Mucosa of gallbladder (tissue), 1 donor: ENCODE measurements around the gene ASCC3. TPM values are rescaled to one million over a fixed set of nuclear protein-coding genes. Genes with fewer than 3 reads are reported as not detected.
"Not testable (repeated sequence)": the region's sequence is repeated elsewhere in the genome, so short reads cannot be mapped to it uniquely, and the experiment has no call there.

ENCODE experiments used
- DNase-seq: peaks from one replicate; pipeline ENCODE4 v3.0.0-alpha.2; 2020; ENCODE audit warnings: low spot score
- total RNA-seq: library from RNA; stranded (reverse); gene quantifications from one replicate; pipeline ENCODE4 v1.2.1, GENCODE V29; 2021
- donor health status: DM: no; HTN: no; CAD: no.

The ASCC3 gene
- 31.1 TPM for total RNA-seq

- DNase-seq = peak; percentile 94
Measured at GRCh38 chr6:100880853-100881706, at the start of gene ASCC3. Gene ASCC3, minus strand, starts transcription at chr6:100881329. Its CDS starts 13,332 bp downstream, at chr6:100867997.

GRCh38 chr6:100925749-100926148, 44.6 kb upstream of the ASCC3 start:
- no peak for DNase-seq

- no peak for DNase-seq
Measured at GRCh38 chr6:100924534-100925227, 43.6 kb upstream of the ASCC3 start.

GRCh38 chr6:100923481-100924165, 42.5 kb upstream of the ASCC3 start:
- no peak for DNase-seq

- DNase-seq = no peak
Measured at GRCh38 chr6:100920028-100920605, 39.0 kb upstream of the ASCC3 start.

- DNase-seq = no peak
Measured at GRCh38 chr6:100918152-100918551, 37.0 kb upstream of the ASCC3 start.

- no peak for DNase-seq
Measured at GRCh38 chr6:100915876-100916275, 34.7 kb upstream of the ASCC3 start.

GRCh38 chr6:100913400-100914276, 32.5 kb upstream of the ASCC3 start:
- DNase-seq = no peak

GRCh38 chr6:100906325-100906724, 25.2 kb upstream of the ASCC3 start:
- DNase-seq = no peak

- no peak for DNase-seq
Measured at GRCh38 chr6:100905067-100905466, 23.9 kb upstream of the ASCC3 start.

- no peak for DNase-seq
Measured at GRCh38 chr6:100904316-100904715, 23.2 kb upstream of the ASCC3 start.

- no peak for DNase-seq
Measured at GRCh38 chr6:100901582-100901981, 20.5 kb upstream of the ASCC3 start.

GRCh38 chr6:100899202-100899601, 18.1 kb upstream of the ASCC3 start:
- no peak for DNase-seq

- no peak for DNase-seq
Measured at GRCh38 chr6:100897671-100898070, 16.5 kb upstream of the ASCC3 start.

- DNase-seq = no peak
Measured at GRCh38 chr6:100893743-100894142, 12.6 kb upstream of the ASCC3 start.

GRCh38 chr6:100892693-100893092, 11.6 kb upstream of the ASCC3 start:
- DNase-seq = no peak

GRCh38 chr6:100892116-100892515, 11.0 kb upstream of the ASCC3 start:
- DNase-seq = no peak

GRCh38 chr6:100891079-100891478, 9.9 kb upstream of the ASCC3 start:
- no peak for DNase-seq

- DNase-seq = not testable (repeated sequence)
Measured at GRCh38 chr6:100890646-100891045, 9.5 kb upstream of the ASCC3 start.

GRCh38 chr6:100889351-100889750, 8.2 kb upstream of the ASCC3 start:
- DNase-seq = no peak

- DNase-seq = no peak
Measured at GRCh38 chr6:100886076-100886475, 4.9 kb upstream of the ASCC3 start.
